Fibroblast of peridontal ligament (primary cell): ENCODE data around the gene VPS33B.

Source experiments
- DNase-seq: peaks from one replicate; pipeline ENCODE4 v3.0.0-alpha.2; 2010; ENCODE audit errors: extremely low read depth

VPS33B gene

DNA sequence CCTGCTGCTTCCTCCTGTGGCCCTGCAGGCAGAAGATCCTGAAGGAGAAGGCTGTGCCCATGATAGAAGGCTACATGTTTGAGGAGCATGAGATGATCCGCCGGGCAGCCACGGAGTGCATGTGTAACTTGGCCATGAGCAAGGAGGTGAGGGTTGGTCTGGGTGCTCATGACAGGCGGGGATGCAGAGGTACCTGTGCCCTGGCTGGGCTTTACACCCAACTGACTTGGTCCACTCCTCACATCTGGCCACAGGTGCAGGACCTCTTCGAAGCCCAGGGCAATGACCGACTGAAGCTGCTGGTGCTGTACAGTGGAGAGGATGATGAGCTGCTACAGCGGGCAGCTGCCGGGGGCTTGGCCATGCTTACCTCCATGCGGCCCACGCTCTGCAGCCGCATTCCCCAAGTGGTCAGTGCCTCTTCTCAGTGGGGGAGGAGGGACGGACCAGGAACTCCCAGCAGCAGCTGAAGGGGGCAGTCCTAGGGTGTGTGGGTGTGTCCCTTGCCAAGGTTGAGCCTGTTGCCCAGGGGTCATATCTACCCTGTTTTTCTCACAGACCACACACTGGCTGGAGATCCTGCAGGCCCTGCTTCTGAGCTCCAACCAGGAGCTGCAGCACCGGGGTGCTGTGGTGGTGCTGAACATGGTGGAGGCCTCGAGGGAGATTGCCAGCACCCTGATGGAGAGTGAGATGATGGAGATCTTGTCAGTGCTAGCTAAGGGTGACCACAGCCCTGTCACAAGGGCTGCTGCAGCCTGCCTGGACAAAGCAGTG lies 69.3 kb downstream of the VPS33B start:
- no peak for DNase-seq

DNA sequence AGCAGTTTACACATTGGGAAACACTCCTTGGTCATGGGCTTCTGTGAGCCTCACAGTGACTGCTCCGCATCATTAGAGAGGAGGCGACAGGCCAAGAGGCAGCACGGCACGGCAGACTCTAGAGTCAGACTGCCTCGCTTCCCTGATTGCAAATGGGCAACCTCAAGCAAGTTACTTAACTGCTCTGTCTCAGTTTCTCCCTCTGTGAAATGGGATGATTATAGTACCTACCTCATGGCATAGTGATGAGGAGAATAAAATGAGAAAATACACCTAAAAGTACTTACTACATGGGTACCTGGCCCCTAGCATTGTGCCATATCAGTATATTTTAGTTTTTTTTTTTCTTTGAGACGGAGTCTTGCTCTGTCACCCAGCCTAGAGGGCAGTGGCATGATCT lies 71.7 kb downstream of the VPS33B start:
- DNase-seq: no peak

DNA sequence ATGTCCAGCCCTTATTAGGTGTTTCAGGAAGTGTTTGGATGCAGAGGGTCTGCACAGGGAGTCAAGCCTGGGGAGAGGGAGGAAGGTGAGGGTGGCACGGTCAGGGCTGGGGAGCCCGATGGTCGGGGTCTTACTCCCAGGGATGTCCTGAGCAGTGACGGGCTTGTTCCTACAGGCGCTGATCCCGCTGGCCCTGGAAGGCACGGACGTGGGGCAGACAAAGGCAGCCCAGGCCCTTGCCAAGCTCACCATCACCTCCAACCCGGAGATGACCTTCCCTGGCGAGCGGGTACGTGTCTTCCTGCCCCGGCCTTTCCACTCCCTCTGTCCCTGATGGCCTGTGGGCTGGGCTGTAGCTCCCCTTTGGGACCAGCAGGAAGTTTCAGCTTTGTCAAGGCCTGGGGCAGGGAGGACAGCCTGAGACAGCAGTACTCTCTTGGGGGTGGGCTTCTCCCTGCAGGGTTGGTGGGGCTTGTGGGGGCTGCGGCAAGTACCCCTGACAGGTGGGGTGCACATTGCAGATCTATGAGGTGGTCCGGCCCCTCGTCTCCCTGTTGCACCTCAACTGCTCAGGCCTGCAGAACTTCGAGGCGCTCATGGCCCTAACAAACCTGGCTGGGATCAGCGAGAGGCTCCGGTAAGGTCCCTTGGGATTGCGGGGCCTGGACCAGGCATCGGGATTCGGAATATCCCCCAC lies 72.3 kb downstream of the VPS33B start:
- no peak for DNase-seq
